K562 (cell line): Measurements from ENCODE around the gene AQP11. TPM values are rescaled to one million over a fixed set of nuclear protein-coding genes. Genes with fewer than 3 reads are reported as not detected.
"Not testable (repeated sequence)": the region's sequence is repeated elsewhere in the genome, so short reads cannot be mapped to it uniquely, and the experiment has no call there.

Experiments used
- ATAC-seq: fragments of 200-7000 bp; cut with Tn5 transposase; 3 replicates; pipeline ENCODE4 v1.9.1; 2020; ENCODE audit warnings: moderate library complexity
- BruUV-seq: library from RNA; stranded (reverse); fragments of 400-500 nt; replicated peaks from 2 replicates; lab custom pipeline; 2021; lab: Mats Ljungman, UMichigan
- CTCF ChIA-PET: fragments of 300-600 bp; formaldehyde crosslinking; extraction: SDS; loops from one replicate; lab custom pipeline; 2021; ENCODE audit warnings: low intra/inter-chr PET ratio; lab: Yijun Ruan, JAX
- POLR2A ChIA-PET: fragments of 300-600, 350-650 bp; sonication (Branson Sonifier 250); formaldehyde crosslinking; extraction: SDS; loops from one replicate; lab custom pipeline; 2021; ENCODE audit warnings: antibody characterized with exemption, inconsistent platforms; lab: Yijun Ruan, JAX
- DNase-seq, 4 experiments: peaks; one replicate each; pipeline versions ENCODE4 v3.0.0 to v3.0.0-alpha.2; 2011 to 2018; ENCODE audit warnings: low spot score in 3 of 4, mixed read lengths in 3 of 4; ENCODE audit errors: extremely low read depth in 1 of 4
- FAIRE-seq: peaks from 2 replicates; lab custom pipeline; 2011; peaks lifted over from hg19 to GRCh38; lab: Jason Lieb, UNC
- H2AFZ ChIP-seq: 2 replicates; pipeline ENCODE4 v1.6.0; 2011; ENCODE audit warnings: low read depth, low read length, control low read depth, inconsistent platforms
- H3K27ac ChIP-seq: fragments of 200-600 bp; 3 replicates; pipeline ENCODE4 v1.8.0; 2011; ENCODE audit warnings: low read depth, mild to moderate bottlenecking, control low read depth, inconsistent platforms, low read length, moderate library complexity, mixed read lengths; ENCODE audit errors: extremely low read depth
- H3K27me3 ChIP-seq, 2 experiments: fragments of 300-600 bp in 1 of 2; 2 replicates in 1 of 2; 3 replicates in 1 of 2; pipeline versions ENCODE4 v1.6.0 to v1.8.0; 2011; ENCODE audit warnings: inconsistent platforms in 2 of 2, low read length in 2 of 2, mild to moderate bottlenecking in 1 of 2, mixed read lengths in 1 of 2, moderate library complexity in 1 of 2; ENCODE audit not compliant: control insufficient read depth in 2 of 2, insufficient read depth in 2 of 2
- H3K36me3 ChIP-seq: fragments of 300-600 bp; 3 replicates; pipeline ENCODE4 v1.8.0; 2011; ENCODE audit warnings: mild to moderate bottlenecking, low read length, inconsistent platforms; ENCODE audit not compliant: control insufficient read depth, insufficient read depth
- H3K4me1 ChIP-seq, 2 experiments: fragments of 200-600 bp in 1 of 2; replicated peaks in 1 of 2; 2 replicates in 1 of 2; 3 replicates in 1 of 2; pipeline versions ENCODE4 v1.5.1 to v1.8.0; 2011; ENCODE audit warnings: inconsistent platforms in 2 of 2, low read length in 2 of 2, mild to moderate bottlenecking in 1 of 2, mixed read lengths in 1 of 2, moderate library complexity in 1 of 2; ENCODE audit not compliant: control insufficient read depth in 2 of 2, insufficient read depth in 2 of 2
- H3K4me2 ChIP-seq: 2 replicates; pipeline ENCODE4 v1.6.1; 2011; ENCODE audit warnings: low read length, control low read depth, inconsistent platforms, mixed read lengths; ENCODE audit not compliant: insufficient read depth
- H3K4me3 ChIP-seq: fragments of 200-600 bp; sonication (generic), shearing (Covaris generic); 2 replicates; pipeline ENCODE4 v1.5.1; 2016; ENCODE audit warnings: control low read depth, inconsistent platforms
- H3K79me2 ChIP-seq: fragments of 200-600 bp; 3 replicates; pipeline ENCODE4 v1.8.0; 2011; ENCODE audit warnings: low read length, inconsistent platforms; ENCODE audit not compliant: control insufficient read depth, insufficient read depth
- H3K9ac ChIP-seq, 2 experiments: 2 replicates each; pipeline versions ENCODE4 v1.6.0 to v1.6.1; 2011; ENCODE audit warnings: low read depth in 2 of 2, low read length in 2 of 2, control low read depth in 1 of 2, inconsistent platforms in 1 of 2, mild to moderate bottlenecking in 1 of 2, mixed read lengths in 1 of 2; ENCODE audit not compliant: insufficient read depth in 1 of 2
- H3K9me1 ChIP-seq: one replicate; pipeline ENCODE4 v1.6.0; 2011; ENCODE audit warnings: inconsistent platforms, mild to moderate bottlenecking, low read length, moderate library complexity; ENCODE audit not compliant: control insufficient read depth, insufficient read depth
- H3K9me3 ChIP-seq: replicated peaks from 2 replicates; pipeline ENCODE4 v1.5.1; 2011; ENCODE audit warnings: low read depth, low read length, inconsistent platforms; ENCODE audit not compliant: control insufficient read depth, insufficient read depth
- H4K20me1 ChIP-seq: replicated peaks from 2 replicates; pipeline ENCODE4 v1.6.1; 2011; ENCODE audit warnings: low read length, inconsistent platforms, mixed read lengths; ENCODE audit not compliant: control insufficient read depth, insufficient read depth
- C11orf30 ChIP-seq: fragments of 450-650 bp; IDR thresholded peaks from 2 replicates; pipeline ENCODE4 v1.6.1; 2016; ENCODE audit warnings: low read depth, mild to moderate bottlenecking
- FOS ChIP-seq: IDR thresholded peaks from 3 replicates; pipeline ENCODE4 v1.6.1; 2011; ENCODE audit not compliant: insufficient read length; ENCODE audit errors: extremely low read depth
- HNRNPLL ChIP-seq: fragments of 200-400 bp; formaldehyde crosslinking; IDR thresholded peaks from 2 replicates; pipeline ENCODE4 v1.6.1; 2017; ENCODE audit warnings: low read length, low read depth, mild to moderate bottlenecking; ENCODE audit not compliant: poor library complexity, severe bottlenecking
- MAFF ChIP-seq: IDR thresholded peaks from 2 replicates; pipeline ENCODE4 v1.6.1; 2012; ENCODE audit warnings: low read length, improper control_type of control experiment
- MAFG ChIP-seq: fragments of 450-650 bp; conservative IDR thresholded peaks from 2 replicates; pipeline ENCODE4 v1.6.1; 2016; ENCODE audit warnings: missing genetic modification characterization, missing compliant biosample characterization
- MAFK ChIP-seq: IDR thresholded peaks from 2 replicates; pipeline ENCODE4 v1.6.1; 2011; ENCODE audit warnings: low read length, improper control_type of control experiment
- ZNF316 ChIP-seq: fragments of 450-650 bp; IDR thresholded peaks from 2 replicates; pipeline ENCODE4 v1.6.1; 2016
- WGBS: fragments of 100-300 bp; shearing (Covaris generic); methylation state at CpG from one replicate; pipeline ENCODE4 v1.1.6; 2016; ENCODE audit warnings: low coverage, mixed read lengths; ENCODE audit not compliant: insufficient coverage; ENCODE audit errors: missing lambda C conversion rate; 5-methylcytosine and 5-hydroxymethylcytosine counted together
- in situ Hi-C: fragments of 300-500 bp; cut with MboI; formaldehyde crosslinking; loops from 4 replicates; pipeline ENCODE4 v1.15.0; 2018; ENCODE audit warnings: inconsistent platforms, mixed read lengths
- intact Hi-C: fragments of 100-400 bp; cut with micrococcal nuclease; formaldehyde crosslinking; loops from 2 replicates; pipeline ENCODE4 v1.14.2; 2022
- polyA plus RNA-seq, 8 experiments: library from polyadenylated mRNA; depleted of rRNA in 4 of 8; stranded (reverse) in 5 of 8; unstranded in 3 of 8; fragments of >200 nt; fragmentation: Nextera tagmentation in 2 of 8; fragmentation: Illumina TruSeq in 1 of 8; extraction: Ambion mirVana in 2 of 8; extraction: Trizol in 1 of 8; gene quantifications; 2 replicates each; pipeline versions ENCODE4 v1.2.1 to v1.2.3, GENCODE V29; 2011 to 2014; ENCODE audit warnings: inconsistent platforms in 1 of 8, missing spikeins in 1 of 8
- total RNA-seq, 7 experiments: library from RNA; depleted of rRNA in 6 of 7; stranded (reverse); fragments of >200 nt in 6 of 7; fragmentation: Illumina TruSeq in 2 of 7; extraction: Trizol in 2 of 7; gene quantifications; 2 replicates each; pipeline versions ENCODE4 v1.2.1 to v1.2.3, GENCODE V29; 2011 to 2021; ENCODE audit warnings: low replicate concordance in 1 of 7

The AQP11 gene
- total and polyA plus RNA-seq, 9 of the 15 experiments (the other 6 are each of a cell fraction or from before 2014, with no cell fraction given), result 0.09 to 1.0 (median 0.36) TPM

- Histone ChIP-seq H3K9me3 (no peaks in the 10 kb centered on the region), H2AFZ (no peak overlapping the region), H3K4me3 (no peak overlapping the region), H3K27me3 (no peaks in the 10 kb centered on the region; a peak in 1 of 5 replicates), H3K9ac (no peak overlapping the region), H3K4me1 (no peaks in the 10 kb centered on the region; a peak in 1 of 5 replicates), H3K79me2 (no peaks in the 10 kb centered on the region), H3K36me3 (no peaks in the 10 kb centered on the region), H3K4me2 (no peak overlapping the region), H4K20me1 (no peaks in the 10 kb centered on the region), H3K27ac (no peak overlapping the region), H3K9me1 (peaks cover 2% of the 10 kb centered on the region)
- no peak for ATAC-seq
- TF ChIP-seq HNRNPLL, result no peak
- peak; percentile 78 for TF ChIP-seq C11orf30
- TF ChIP-seq MAFF, result peak; percentile 85
- TF ChIP-seq MAFG (tag), result peak; percentile 75
- TF ChIP-seq MAFK, result peak; percentile 77
- TF ChIP-seq ZNF316, result peak; percentile 89
- no peak for TF ChIP-seq FOS
- BruUV-seq, result no TSS peak
- ChIA-PET POLR2A (no interaction called here), CTCF (no interaction called here)
- 12% methylated on average over 2 of the region's 2 CpGs for WGBS
- in situ Hi-C loops (no loop called here), intact Hi-C loops (no loop called here)
- no peak for FAIRE-seq
- no peak for DNase-seq
Observed at GRCh38 chr11:77569676-77570070, 20.1 kb upstream of the AQP11 start.

- H3K27me3 ChIP-seq, BruUV-seq, ATAC-seq, H3K27ac ChIP-seq, H4K20me1 ChIP-seq, H3K4me1 ChIP-seq, H3K4me2 ChIP-seq, H3K79me2 ChIP-seq, H3K9me1 ChIP-seq, H2AFZ ChIP-seq, in situ Hi-C loops, CTCF ChIA-PET, FAIRE-seq, intact Hi-C loops, H3K4me3 ChIP-seq, POLR2A ChIA-PET, H3K9ac ChIP-seq, H3K36me3 ChIP-seq, DNase-seq, H3K9me3 ChIP-seq: not testable (repeated sequence)
- 0% methylated on average over 1 of the region's 1 CpG for WGBS
Observed at GRCh38 chr11:77570896-77571295, 18.9 kb upstream of the AQP11 start.

DNA sequence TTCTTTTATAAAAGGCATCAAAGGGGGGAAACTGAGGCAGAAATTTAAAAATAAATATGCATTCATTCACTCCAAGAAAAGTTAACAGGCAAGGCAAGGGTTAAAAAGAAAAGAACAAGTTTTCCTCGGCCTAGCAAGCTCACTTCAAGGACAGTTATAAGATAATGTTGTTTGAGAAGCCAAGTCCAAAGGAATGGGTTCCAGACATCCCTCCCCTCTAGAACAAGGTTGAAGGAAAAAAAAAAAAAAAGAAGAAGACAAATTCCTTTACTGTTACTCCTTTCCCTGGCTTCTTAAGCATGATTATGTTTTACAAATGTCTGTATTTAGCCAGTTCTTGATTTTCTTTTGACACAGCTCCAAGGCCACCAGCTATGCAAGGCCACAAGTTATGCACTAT lies 14.3 kb upstream of the AQP11 start:
- H3K27me3 ChIP-seq, H3K9me1 ChIP-seq, H3K9me3 ChIP-seq, ATAC-seq, intact Hi-C loops, in situ Hi-C loops, CTCF ChIA-PET, H3K4me1 ChIP-seq, H3K27ac ChIP-seq, FAIRE-seq, H3K4me3 ChIP-seq, H3K79me2 ChIP-seq, H3K36me3 ChIP-seq, H2AFZ ChIP-seq, H4K20me1 ChIP-seq, H3K4me2 ChIP-seq, H3K9ac ChIP-seq, BruUV-seq, DNase-seq: not testable (repeated sequence)
- 0% methylated on average over 1 of the region's 1 CpG for WGBS
- POLR2A ChIA-PET, result interaction anchor here (1.3 kb wide), 1 partner anchor 13 kb away, joined by 4 read pairs; no protein-coding TSS in a partner anchor
